Astrocyte (in vitro differentiated cells and primary cell): ENCODE measurements around the gene BCL2. TPM values are rescaled to one million over a fixed set of nuclear protein-coding genes. Genes with fewer than 3 reads are reported as not detected.

Experiments
- DNase-seq: peaks from one replicate; pipeline ENCODE4 v3.0.0-alpha.2; 2010; ENCODE audit warnings: low read depth
- FAIRE-seq: peaks from 2 replicates; lab custom pipeline; 2011; peaks lifted over from hg19 to GRCh38; lab: Jason Lieb, UNC
- H2AFZ ChIP-seq: 2 replicates; pipeline ENCODE4 v1.6.0; 2012; ENCODE audit warnings: low read depth, low read length, inconsistent platforms
- H3K27ac ChIP-seq: 2 replicates; pipeline ENCODE4 v1.5.1; 2011; ENCODE audit warnings: low read depth, low read length, inconsistent platforms
- H3K27me3 ChIP-seq: 2 replicates; pipeline ENCODE4 v1.6.0; 2011; ENCODE audit warnings: low read length, inconsistent platforms; ENCODE audit not compliant: insufficient read depth
- H3K36me3 ChIP-seq: 2 replicates; pipeline ENCODE4 v1.5.1; 2011; ENCODE audit warnings: low read length, inconsistent platforms; ENCODE audit not compliant: insufficient read depth
- H3K4me1 ChIP-seq: 2 replicates; pipeline ENCODE4 v1.5.1; 2011; ENCODE audit warnings: low read length, inconsistent platforms; ENCODE audit not compliant: insufficient read depth
- H3K4me2 ChIP-seq: 2 replicates; pipeline ENCODE4 v1.6.0; 2012; ENCODE audit warnings: low read length, inconsistent platforms
- H3K4me3 ChIP-seq: 2 replicates; pipeline ENCODE4 v1.5.1; 2011; ENCODE audit warnings: low read depth, mild to moderate bottlenecking, low read length, inconsistent platforms; ENCODE audit not compliant: insufficient read depth
- H3K79me2 ChIP-seq: 2 replicates; pipeline ENCODE4 v1.6.0; 2012; ENCODE audit warnings: mild to moderate bottlenecking, low read length, inconsistent platforms; ENCODE audit not compliant: insufficient read depth
- H3K9ac ChIP-seq: 2 replicates; pipeline ENCODE4 v1.6.0; 2012; ENCODE audit warnings: mild to moderate bottlenecking, low read length, inconsistent platforms
- H3K9me3 ChIP-seq: 2 replicates; pipeline ENCODE4 v1.5.1; 2012; ENCODE audit warnings: low read depth, mild to moderate bottlenecking, low read length, inconsistent platforms; ENCODE audit not compliant: insufficient read depth
- H4K20me1 ChIP-seq: 2 replicates; pipeline ENCODE4 v1.6.0; 2012; ENCODE audit warnings: low read length, inconsistent platforms; ENCODE audit not compliant: insufficient read depth
- H3K27ac Mint-ChIP-seq: one replicate; pipeline ENCODE4 v1.8.0; 2021; ENCODE audit warnings: mild to moderate bottlenecking, mixed read lengths; ENCODE audit not compliant: unreplicated experiment
- H3K27me3 Mint-ChIP-seq: one replicate; pipeline ENCODE4 v1.8.0; 2021; ENCODE audit warnings: low read depth, mixed read lengths; ENCODE audit not compliant: unreplicated experiment
- H3K36me3 Mint-ChIP-seq: one replicate; pipeline ENCODE4 v1.8.0; 2021; ENCODE audit warnings: low read depth, mixed read lengths; ENCODE audit not compliant: unreplicated experiment
- H3K4me1 Mint-ChIP-seq: one replicate; pipeline ENCODE4 v1.8.0; 2021; ENCODE audit warnings: low read depth, mixed read lengths; ENCODE audit not compliant: unreplicated experiment
- H3K4me3 Mint-ChIP-seq: one replicate; pipeline ENCODE4 v1.8.0; 2021; ENCODE audit warnings: mild to moderate bottlenecking, moderate library complexity, mixed read lengths; ENCODE audit not compliant: unreplicated experiment
- H3K9me3 Mint-ChIP-seq: one replicate; pipeline ENCODE4 v1.8.0; 2021; ENCODE audit warnings: mild to moderate bottlenecking, mixed read lengths; ENCODE audit not compliant: unreplicated experiment
- CTCF ChIP-seq: IDR thresholded peaks from 2 replicates; pipeline ENCODE4 v1.5.1; 2011; ENCODE audit warnings: low read depth, mild to moderate bottlenecking, inconsistent platforms, low read length, moderate library complexity; ENCODE audit not compliant: insufficient read depth
- EZH2 ChIP-seq: IDR thresholded peaks from 2 replicates; pipeline ENCODE4 v1.6.1; 2012; ENCODE audit warnings: mild to moderate bottlenecking, low read length, inconsistent platforms; ENCODE audit not compliant: insufficient read depth
- total RNA-seq: library from RNA; stranded (reverse); gene quantifications from 2 replicates; pipeline ENCODE4 v1.2.1, GENCODE V29; 2021

BCL2 gene
- total RNA-seq, 1 donor from 2014 or later = 1.7 TPM

- no peak for FAIRE-seq
- Histone ChIP-seq H3K9ac (peak overlapping the region; percentile 63), H3K36me3 (no peaks in the 10 kb centered on the region), H3K79me2 (no peaks in the 10 kb centered on the region), H3K27ac (peak overlapping the region; percentile 80), H3K27me3 (no peaks in the 10 kb centered on the region), H2AFZ (peak overlapping the region; percentile 55), H3K9me3 (no peaks in the 10 kb centered on the region), H4K20me1 (no peaks in the 10 kb centered on the region), H3K4me1 (peaks cover 16% of the 10 kb centered on the region), H3K4me2 (peak overlapping the region; percentile 79), H3K4me3 (peak overlapping the region; percentile 37)
- no peak for DNase-seq
- Mint-ChIP-seq H3K4me3 (no peak overlapping the region), H3K27ac (peak overlapping the region; percentile 93), H3K9me3 (no peaks in the 10 kb centered on the region), H3K4me1 (peaks cover 17% of the 10 kb centered on the region), H3K27me3 (no peaks in the 10 kb centered on the region), H3K36me3 (no peaks in the 10 kb centered on the region)
- TF ChIP-seq CTCF (no peak), EZH2 (no peak)
Observed at GRCh38 chr18:63238693-63239075, 80.9 kb downstream of the BCL2 start.

DNA sequence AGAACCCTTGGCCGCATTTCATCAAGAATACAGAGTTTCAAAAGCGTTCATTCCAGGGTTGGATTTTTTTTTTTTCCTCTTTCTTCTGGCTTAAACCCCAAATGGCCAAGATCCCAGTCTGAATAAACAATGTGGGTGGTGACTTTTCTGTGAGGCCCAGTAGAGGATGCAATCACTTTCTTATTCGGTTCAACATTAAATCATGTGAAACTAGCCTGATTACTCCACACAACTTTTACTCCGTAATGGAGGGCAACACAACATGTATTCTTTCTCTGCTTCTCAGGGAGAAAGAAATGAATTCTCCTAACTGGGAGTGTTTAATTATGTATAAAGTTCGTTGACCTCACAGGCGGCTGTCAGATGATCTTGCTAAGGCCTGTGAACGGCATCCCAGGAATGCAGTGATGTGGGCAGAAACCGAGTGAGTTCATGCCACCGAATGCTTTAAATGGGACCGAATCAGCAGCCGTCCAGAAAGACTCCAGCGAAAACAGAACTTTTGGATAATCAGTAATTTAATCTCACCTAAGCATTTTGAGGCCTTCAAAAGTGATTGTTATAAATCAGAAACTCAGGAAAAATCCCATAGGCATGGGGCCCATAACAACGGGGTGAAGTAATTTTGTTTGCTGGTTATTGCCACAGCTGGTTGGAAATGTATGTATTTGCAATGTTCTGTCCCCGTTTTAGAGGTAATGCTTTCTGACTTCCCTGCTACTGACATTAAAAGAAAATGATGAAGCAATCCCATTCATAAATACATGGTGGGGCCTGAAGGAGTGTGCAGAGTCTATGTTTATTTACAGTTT lies 81.5 kb downstream of the BCL2 start:
- FAIRE-seq = peak; percentile 65
- DNase-seq = peak; percentile 93
- no peaks in the 10 kb centered on the region for H3K27me3 Mint-ChIP-seq
- Histone ChIP-seq H3K27me3 (no peaks in the 10 kb centered on the region), H3K4me3 (peak overlapping the region; percentile 37), H2AFZ (peak overlapping the region; percentile 55), H3K36me3 (no peaks in the 10 kb centered on the region), H3K9me3 (no peaks in the 10 kb centered on the region), H4K20me1 (no peaks in the 10 kb centered on the region), H3K27ac (peak overlapping the region; percentile 80), H3K9ac (peak overlapping the region; percentile 63), H3K4me1 (peaks cover 16% of the 10 kb centered on the region), H3K79me2 (no peaks in the 10 kb centered on the region), H3K4me2 (peak overlapping the region; percentile 79)
- no peaks in the 10 kb centered on the region for H3K9me3 Mint-ChIP-seq
- peak overlapping the region; percentile 93 for H3K27ac Mint-ChIP-seq
- TF ChIP-seq CTCF (no peak), EZH2 (no peak)
- peak overlapping the region; percentile 36 for H3K4me3 Mint-ChIP-seq
- no peaks in the 10 kb centered on the region for H3K36me3 Mint-ChIP-seq
- peaks cover 17% of the 10 kb centered on the region for H3K4me1 Mint-ChIP-seq
